Measurements from ENCODE around the gene SLC8A2. TPM values are rescaled to one million over a fixed set of nuclear protein-coding genes. Genes with fewer than 3 reads are reported as not detected.
A peak's percentile ranks its signal among the peaks of the same experiment; 100 is the strongest.

The SLC8A2 gene
- total and polyA plus RNA-seq, 2 of the 4 experiments (the other 2 are of a cell fraction) = 0.05 TPM; not detected in 1

- BruUV-seq (replicated peaks) = no TSS peak
- H2AFZ ChIP-seq (replicated peaks; ENCODE audit: low read length, poor library complexity) = no peak overlapping the region
- H3K27me3 ChIP-seq (ENCODE audit: control insufficient read depth, insufficient read depth, low read length) = no peaks in the 10 kb centered on the region
- no peaks in the 10 kb centered on the region for H3K4me1 ChIP-seq (ENCODE audit: control insufficient read depth, insufficient read depth, low read length)
- DNase-seq = no peak
- ChIA-PET POLR2A (ENCODE audit: unreplicated experiment) (no interaction called here), CTCF (no interaction called here)
- H2AK9ac ChIP-seq (replicated peaks; ENCODE audit: low read depth, low read length, poor library complexity) = no peak overlapping the region
- peak overlapping the region; percentile 91 for H2BK5ac ChIP-seq (ENCODE audit: low read depth, low read length, poor library complexity, severe bottlenecking)
- no peak overlapping the region for H2BK120ac ChIP-seq (ENCODE audit: low read depth, low read length)
- H2AK5ac ChIP-seq (ENCODE audit: low read depth, low read length) = no peak overlapping the region; the same call in 1 of the 2 replicates
- H3K23ac ChIP-seq (ENCODE audit: low read depth, low read length) = no peak overlapping the region
- no peak overlapping the region for H2BK15ac ChIP-seq (ENCODE audit: low read depth, low read length)
- H3K56ac ChIP-seq (ENCODE audit: extremely low read depth, insufficient read depth, low read length) = no peak overlapping the region
- H3K27ac ChIP-seq (ENCODE audit: insufficient read depth, low read length) = no peak overlapping the region
- TF ChIP-seq ELK1 (IDR thresholded peaks at IDR 0.05; ENCODE audit: borderline replicate concordance, low read depth, low read length) (no peak), POLR2A (IDR thresholded peaks at IDR 0.05; ENCODE audit: low read depth, low read length) (no peak), SMC3 (IDR thresholded peaks at IDR 0.05; ENCODE audit: low read depth, low read length) (no peak), MAFK (IDR thresholded peaks at IDR 0.05; ENCODE audit: low read depth, low read length) (no peak), CHD1 (IDR thresholded peaks at IDR 0.05; ENCODE audit: low read depth, low read length) (no peak), CEBPB (IDR thresholded peaks at IDR 0.05; ENCODE audit: low read depth, low read length) (no peak), RCOR1 (IDR thresholded peaks at IDR 0.05; ENCODE audit: insufficient replicate concordance, low read length) (no peak), CTCF (conservative IDR thresholded peaks at IDR 0.05; ENCODE audit: low read depth, low read length) (no peak), RAD21 (IDR thresholded peaks at IDR 0.05; ENCODE audit: low read length) (no peak), NFE2L2 (IDR thresholded peaks at IDR 0.05; ENCODE audit: low read depth, low read length) (no peak), MXI1 (IDR thresholded peaks at IDR 0.05; ENCODE audit: borderline replicate concordance, low read depth, low read length) (no peak), RFX5 (IDR thresholded peaks at IDR 0.05; ENCODE audit: low read depth, low read length) (no peak)
- H3K18ac ChIP-seq (ENCODE audit: low read depth, low read length) = no peak overlapping the region
- WGBS, 2 experiments (ENCODE audit: extremely low coverage in 2 of 2, insufficient read length in 1 of 2) = 88% methylated on average over 7 of the region's 7 CpGs; no CpG with 5 or more reads in 1 of the 2 experiments
- no peak overlapping the region for H3K4me3 ChIP-seq (ENCODE audit: insufficient read depth, low read depth, low read length)
- intact Hi-C loops (cut with micrococcal nuclease) (no loop called here), dilution Hi-C loops (cut with HindIII; ENCODE audit: low sequenced_read_pairs, unreplicated experiment) (no loop called here), in situ Hi-C loops (cut with MboI; ENCODE audit: low sequenced_read_pairs) (no loop called here)
- no peak overlapping the region for H3K4me2 ChIP-seq (ENCODE audit: low read depth, low read length)
- no peak overlapping the region for H3K14ac ChIP-seq (replicated peaks; ENCODE audit: low read depth, low read length)
- 0 out of 4 replicates have a peak overlapping the region, but pooled peaks of 1 of the 2 experiments have one; percentile 1 for H4K8ac ChIP-seq (ENCODE audit: low read depth in 2 of 2, low read length in 2 of 2)
- peaks cover 6% of the 10 kb centered on the region; the same call in 1 of the 2 replicates for H3K9me1 ChIP-seq (ENCODE audit: insufficient read depth, low read length)
- H3K9me3 ChIP-seq (ENCODE audit: control insufficient read depth, insufficient read depth, low read length) = no peaks in the 10 kb centered on the region
- ATAC-seq (ENCODE audit: low read depth) = no peak
- no peak overlapping the region for H4K91ac ChIP-seq (ENCODE audit: insufficient read depth, low read depth, low read length)
- no peak overlapping the region for H3K9ac ChIP-seq (ENCODE audit: low read depth, low read length)
- H4K5ac ChIP-seq (ENCODE audit: low read depth, low read length) = no peak overlapping the region
- peaks cover 6% of the 10 kb centered on the region; the same call in 1 of the 2 replicates for H4K20me1 ChIP-seq (ENCODE audit: insufficient read depth, low read length)
- peaks cover 0 to 12% of the 10 kb centered on the region in 2 experiments; a peak in 2 of 4 replicates for H3K79me1 ChIP-seq (ENCODE audit: low read depth in 1 of 2, low read length in 2 of 2)
- no peak overlapping the region for H2BK20ac ChIP-seq (ENCODE audit: low read depth, low read length)
- H3K36me3 ChIP-seq (ENCODE audit: control insufficient read depth, insufficient read depth, low read length) = peaks cover 44% of the 10 kb centered on the region
- H3K4ac ChIP-seq (ENCODE audit: low read depth, low read length) = no peak overlapping the region
These were observed 18.3 kb upstream of the SLC8A2 start for GRCh38 chr19:47490031-47490430.

Measured in IMR-90 (cell line).